GM20431 (cell line): ENCODE results near the gene PGD.
"Not testable (repeated sequence)": the region's sequence is repeated elsewhere in the genome, so short reads cannot be mapped to it uniquely, and the experiment has no call there.

Source experiments
- in situ Hi-C: fragments of 300-500 bp; cut with MseI, MboI; formaldehyde crosslinking; loops from one replicate; pipeline ENCODE4 v1.15.0; 2020; ENCODE audit warnings: low sequenced_read_pairs; ENCODE audit not compliant: unreplicated experiment

PGD gene

GRCh38 chr1:10432910-10433700 lies 34.2 kb downstream of the PGD start:
- in situ Hi-C loops, result no loop called here

- in situ Hi-C loops, result no loop called here
Measured at GRCh38 chr1:10433790-10434189, 34.9 kb downstream of the PGD start.

- in situ Hi-C loops, result no loop called here
Measured at GRCh38 chr1:10434590-10434989, 35.7 kb downstream of the PGD start.

- in situ Hi-C loops, result no loop called here
Measured at GRCh38 chr1:10437052-10437451, 38.2 kb downstream of the PGD start.

- in situ Hi-C loops, result no loop called here
Measured at GRCh38 chr1:10438677-10439163, 39.9 kb downstream of the PGD start.

- in situ Hi-C loops, result no loop called here
Measured at GRCh38 chr1:10440305-10440704, 41.4 kb downstream of the PGD start.

- in situ Hi-C loops, result no loop called here
Measured at GRCh38 chr1:10440794-10441193, 41.9 kb downstream of the PGD start.

GRCh38 chr1:10444248-10444647 lies 45.4 kb downstream of the PGD start:
- in situ Hi-C loops, result no loop called here

GRCh38 chr1:10444795-10445397 lies 46.0 kb downstream of the PGD start:
- in situ Hi-C loops, result no loop called here

GRCh38 chr1:10446790-10447422 lies 48.0 kb downstream of the PGD start:
- in situ Hi-C loops, result no loop called here

- in situ Hi-C loops, result no loop called here
Measured at GRCh38 chr1:10449751-10450150, 50.9 kb downstream of the PGD start, which contains the start of gene CORT. Gene CORT, plus strand, starts transcription at chr1:10450031. Its CDS starts 193 bp downstream, at chr1:10450224.

GRCh38 chr1:10450156-10450814 lies 51.4 kb downstream of the PGD start:
- in situ Hi-C loops, result no loop called here

GRCh38 chr1:10450836-10451235 lies 52.0 kb downstream of the PGD start:
- in situ Hi-C loops, result no loop called here

- in situ Hi-C loops, result no loop called here
Measured at GRCh38 chr1:10451287-10451686, 52.4 kb downstream of the PGD start.

- in situ Hi-C loops, result no loop called here
Measured at GRCh38 chr1:10456048-10456447, 57.2 kb downstream of the PGD start.

GRCh38 chr1:10456661-10457060 lies 57.8 kb downstream of the PGD start:
- in situ Hi-C loops, result no loop called here

- in situ Hi-C loops, result not testable (repeated sequence)
Measured at GRCh38 chr1:10457462-10457861, 58.6 kb downstream of the PGD start.

- in situ Hi-C loops, result no loop called here
Measured at GRCh38 chr1:10457875-10458274, 59.0 kb downstream of the PGD start.

GRCh38 chr1:10459184-10459583 lies 60.3 kb downstream of the PGD start:
- in situ Hi-C loops, result no loop called here

GRCh38 chr1:10467078-10467477 lies 68.2 kb downstream of the PGD start:
- in situ Hi-C loops, result no loop called here

- in situ Hi-C loops, result no loop called here
Measured at GRCh38 chr1:10470043-10470442, 71.2 kb downstream of the PGD start.
